T-helper 17 cell (primary cell): ENCODE data around the gene CROT. TPM values are rescaled to one million over a fixed set of nuclear protein-coding genes. Genes with fewer than 3 reads are reported as not detected.

Experiments used
- ATAC-seq: fragments of 150-1000 bp; cut with Tn5 transposase; 2 replicates; pipeline ENCODE4 v1.10.0; 2021; ENCODE audit warnings: mild to moderate bottlenecking, moderate library complexity
- DNase-seq, 3 donors: peaks; one replicate each; pipeline versions ENCODE4 v3.0.0 to v3.0.0-alpha.2; 2020 to 2021
- H3K9me3 ChIP-seq: one replicate; pipeline ENCODE4 v1.7.0; 2013; ENCODE audit warnings: low read length, mild to moderate bottlenecking; ENCODE audit not compliant: control insufficient read depth, poor library complexity, severe bottlenecking
- H3K27ac Mint-ChIP-seq: one replicate; pipeline ENCODE4 v1.8.0; 2022; ENCODE audit warnings: mild to moderate bottlenecking, moderate library complexity, mixed read lengths
- H3K27me3 Mint-ChIP-seq: one replicate; pipeline ENCODE4 v1.8.0; 2022; ENCODE audit warnings: mixed read lengths
- H3K36me3 Mint-ChIP-seq: one replicate; pipeline ENCODE4 v1.8.0; 2022; ENCODE audit warnings: low read depth, mixed read lengths
- H3K4me1 Mint-ChIP-seq: one replicate; pipeline ENCODE4 v1.8.0; 2022; ENCODE audit warnings: mild to moderate bottlenecking, mixed read lengths
- H3K4me3 Mint-ChIP-seq: one replicate; pipeline ENCODE4 v1.8.0; 2022; ENCODE audit warnings: mild to moderate bottlenecking, moderate library complexity, mixed read lengths
- total RNA-seq, 4 donors: library from RNA in 2 of 4; stranded (reverse) in 2 of 4; gene quantifications; one replicate each; pipeline ENCODE4 v1.2.3 and lab custom pipeline; 2022 to 2026

The CROT gene
- total RNA-seq, 2 donors from 2014 or later = 9.3 to 14.8 TPM

DNA sequence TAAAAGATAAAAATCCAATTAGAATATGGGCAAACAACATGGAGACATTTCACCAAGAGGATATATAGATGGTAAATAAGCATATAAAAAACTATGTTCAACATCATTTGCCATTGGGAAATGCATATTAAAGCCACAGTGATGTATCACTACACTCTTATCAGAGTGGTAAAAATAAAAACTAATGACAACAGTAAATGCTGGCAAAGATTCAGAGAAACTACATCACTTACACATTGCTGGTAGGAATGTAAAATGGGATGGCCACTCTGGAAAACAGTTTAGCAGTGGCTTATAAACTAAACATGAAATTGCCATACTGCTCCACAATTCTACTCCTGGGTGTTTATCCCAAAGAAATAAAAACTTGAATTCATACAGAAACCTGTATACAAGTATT, 59.2 kb downstream of the CROT start:
- H3K36me3 Mint-ChIP-seq = peaks cover 7% of the 10 kb centered on the region
- no peak for DNase-seq
- H3K9me3 ChIP-seq = no peaks in the 10 kb centered on the region
- H3K4me1 Mint-ChIP-seq = peaks cover 3% of the 10 kb centered on the region
- ATAC-seq = no peak
- H3K27me3 Mint-ChIP-seq = no peaks in the 10 kb centered on the region
- no peak overlapping the region for H3K4me3 Mint-ChIP-seq
- no peak overlapping the region for H3K27ac Mint-ChIP-seq

GRCh38 chr7:87411186-87411585, 65.7 kb downstream of the CROT start:
- peaks cover 2% of the 10 kb centered on the region for H3K36me3 Mint-ChIP-seq
- no peaks in the 10 kb centered on the region for H3K27me3 Mint-ChIP-seq
- no peak overlapping the region for H3K4me3 Mint-ChIP-seq
- H3K9me3 ChIP-seq = no peaks in the 10 kb centered on the region
- ATAC-seq (no peak), DNase-seq (no peak)
- no peak overlapping the region for H3K27ac Mint-ChIP-seq
- no peaks in the 10 kb centered on the region for H3K4me1 Mint-ChIP-seq

DNA sequence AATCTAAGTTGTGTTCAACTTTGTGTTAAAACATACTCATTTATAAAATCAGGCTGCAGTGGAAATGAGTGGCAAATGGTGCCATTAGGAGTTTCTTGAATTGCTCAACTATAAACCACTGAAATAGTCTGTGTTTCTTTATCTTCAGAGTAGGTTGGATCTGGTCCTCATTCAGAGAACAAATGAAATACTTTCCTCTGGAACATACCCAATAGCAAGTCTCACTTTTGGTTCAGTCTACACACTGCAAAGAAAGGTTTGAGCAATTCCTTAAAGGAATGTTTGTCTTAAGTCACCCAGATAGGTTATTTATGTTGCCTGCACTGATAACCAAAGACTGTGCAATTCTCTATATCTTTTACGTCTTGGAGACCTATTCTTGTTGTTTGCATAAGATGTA, 67.6 kb downstream of the CROT start:
- ATAC-seq (no peak), DNase-seq (no peak)
- Mint-ChIP-seq H3K36me3 (no peaks in the 10 kb centered on the region), H3K27ac (no peak overlapping the region), H3K27me3 (peaks cover 7% of the 10 kb centered on the region), H3K4me1 (no peaks in the 10 kb centered on the region), H3K4me3 (no peak overlapping the region)
- no peaks in the 10 kb centered on the region for H3K9me3 ChIP-seq

DNA sequence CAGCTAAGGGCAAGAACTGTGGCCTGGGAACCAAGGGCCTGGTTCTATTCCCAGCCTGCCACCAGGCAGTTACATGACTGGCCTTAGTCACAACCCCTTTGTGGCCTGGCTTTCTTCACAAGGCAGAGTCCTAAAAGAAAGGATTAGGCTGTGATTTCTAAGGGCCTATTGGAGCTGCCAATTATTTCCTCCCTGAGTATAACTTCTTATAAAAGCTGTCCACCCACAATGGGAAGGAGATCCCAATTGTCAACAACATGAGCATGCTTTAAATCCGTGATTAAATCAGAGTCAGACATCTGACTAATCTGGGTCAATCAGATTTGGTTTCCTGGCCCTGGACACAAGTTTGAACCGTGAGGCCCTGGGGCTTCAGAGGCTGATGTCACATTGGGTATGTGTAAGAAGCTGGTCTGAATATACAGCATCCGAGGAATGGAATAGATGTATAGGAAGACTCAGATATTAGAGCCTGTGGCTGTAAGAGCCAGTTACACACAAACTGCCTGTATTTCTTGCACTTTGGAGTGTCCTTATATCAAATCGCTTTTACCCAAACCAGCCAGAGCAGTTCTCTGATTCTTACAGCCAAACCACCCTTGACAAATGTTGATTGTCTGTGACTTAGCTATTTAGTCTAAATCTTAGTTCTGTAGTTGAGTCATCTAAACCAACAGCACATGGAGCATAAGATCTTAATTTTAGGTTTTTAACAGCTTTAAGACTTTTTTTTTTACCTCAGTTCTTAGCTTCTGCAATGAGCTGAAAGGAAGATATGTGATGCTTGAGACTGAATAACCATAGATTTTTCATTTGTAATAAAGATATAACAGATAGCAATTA, 68.7 kb downstream of the CROT start:
- no peak for ATAC-seq
- Mint-ChIP-seq H3K4me3 (no peak overlapping the region), H3K27me3 (peaks cover 9% of the 10 kb centered on the region), H3K36me3 (no peaks in the 10 kb centered on the region), H3K27ac (no peak overlapping the region), H3K4me1 (no peaks in the 10 kb centered on the region)
- H3K9me3 ChIP-seq = no peaks in the 10 kb centered on the region
- DNase-seq = no peak

DNA sequence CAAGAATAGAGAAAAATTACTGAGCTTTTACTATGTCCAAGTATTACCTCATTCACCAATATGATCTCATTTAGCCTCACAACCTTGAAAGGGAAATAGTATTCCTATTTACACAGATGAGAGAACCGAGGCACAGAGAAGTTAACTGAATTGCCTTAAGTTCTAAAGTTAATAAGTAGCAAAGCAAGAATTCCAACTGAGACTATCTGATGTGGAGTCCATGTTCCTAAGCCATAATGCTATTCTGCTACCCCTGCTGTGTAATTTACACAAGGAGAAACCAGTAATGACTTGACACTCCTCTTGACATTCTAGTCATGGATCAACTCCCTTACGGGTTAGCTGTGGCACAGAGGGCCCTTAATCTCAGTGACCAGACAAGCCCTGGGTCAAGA, 69.3 kb downstream of the CROT start:
- H3K27me3 Mint-ChIP-seq = peaks cover 9% of the 10 kb centered on the region
- no peaks in the 10 kb centered on the region for H3K36me3 Mint-ChIP-seq
- H3K9me3 ChIP-seq = no peaks in the 10 kb centered on the region
- DNase-seq (no peak), ATAC-seq (no peak)
- H3K4me3 Mint-ChIP-seq = no peak overlapping the region
- no peaks in the 10 kb centered on the region for H3K4me1 Mint-ChIP-seq
- H3K27ac Mint-ChIP-seq = no peak overlapping the region

DNA sequence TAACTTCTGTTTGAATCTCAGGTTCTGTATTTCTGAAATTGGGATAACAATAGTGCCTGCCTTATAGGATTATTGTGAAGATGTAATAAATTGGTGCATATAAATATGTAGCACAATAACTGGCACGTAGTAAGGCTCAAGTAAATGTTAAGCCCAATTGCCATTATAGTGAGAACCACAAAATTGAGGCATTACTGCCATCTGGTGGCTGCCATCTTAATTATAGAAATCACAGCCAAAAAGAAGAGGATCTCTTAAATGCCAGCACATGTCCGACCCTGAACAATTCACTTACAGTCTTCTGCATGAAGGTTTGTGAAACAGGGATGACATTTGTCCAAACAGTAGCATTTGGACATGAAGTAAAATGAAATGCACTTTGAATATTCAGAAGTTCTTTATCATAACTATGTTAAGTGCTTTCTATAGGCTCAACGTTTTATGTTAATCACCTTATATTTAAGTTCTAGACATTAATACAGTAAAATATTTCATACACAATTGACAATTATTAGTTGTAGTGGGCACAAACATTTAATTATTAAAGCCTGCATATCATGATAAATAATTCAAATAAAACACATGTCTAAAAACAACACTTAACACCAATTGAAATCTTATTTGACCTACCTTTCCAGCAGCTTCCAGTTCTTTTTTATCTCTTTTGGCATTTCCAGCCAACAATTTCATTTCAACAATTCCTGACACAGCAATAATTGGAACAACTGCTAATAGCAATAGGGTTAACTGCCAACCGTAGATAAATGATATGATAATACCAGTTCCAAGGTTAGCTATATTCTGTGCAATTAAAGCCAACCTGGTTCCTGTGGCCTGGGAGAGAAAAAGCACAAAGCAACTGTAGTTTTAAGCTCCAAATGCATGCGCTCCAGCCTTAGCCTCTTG, 71.5 kb downstream of the CROT start:
- Mint-ChIP-seq H3K4me3 (no peak overlapping the region), H3K36me3 (no peaks in the 10 kb centered on the region), H3K27me3 (peaks cover 15% of the 10 kb centered on the region), H3K4me1 (no peaks in the 10 kb centered on the region), H3K27ac (no peak overlapping the region)
- no peaks in the 10 kb centered on the region for H3K9me3 ChIP-seq
- ATAC-seq (peak; percentile 78), DNase-seq (peak; percentile 16 to 62 (median 28))

DNA sequence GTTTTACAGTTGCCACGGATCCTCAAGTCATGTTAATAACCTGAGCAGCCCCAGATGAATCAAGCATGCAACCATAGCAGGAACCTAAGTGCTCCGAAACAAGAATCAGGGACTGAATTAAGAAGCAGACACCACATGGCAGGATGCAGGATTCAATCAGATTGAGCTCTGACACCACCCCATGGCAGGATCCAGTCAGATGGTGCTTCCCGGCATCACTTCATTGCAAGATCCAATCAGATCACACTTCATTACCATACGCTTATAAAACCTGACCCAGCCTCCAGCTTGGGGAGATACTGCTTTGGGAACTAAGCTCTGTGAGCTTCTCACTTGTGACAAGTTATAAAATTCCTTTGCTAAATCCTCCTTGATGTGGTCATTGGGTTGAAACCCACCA, 74.7 kb downstream of the CROT start:
- no peak overlapping the region for H3K4me3 Mint-ChIP-seq
- DNase-seq (no peak), ATAC-seq (no peak)
- peaks cover 24% of the 10 kb centered on the region for H3K27me3 Mint-ChIP-seq
- H3K4me1 Mint-ChIP-seq = no peaks in the 10 kb centered on the region
- no peaks in the 10 kb centered on the region for H3K36me3 Mint-ChIP-seq
- H3K27ac Mint-ChIP-seq = no peak overlapping the region
- H3K9me3 ChIP-seq = no peaks in the 10 kb centered on the region

DNA sequence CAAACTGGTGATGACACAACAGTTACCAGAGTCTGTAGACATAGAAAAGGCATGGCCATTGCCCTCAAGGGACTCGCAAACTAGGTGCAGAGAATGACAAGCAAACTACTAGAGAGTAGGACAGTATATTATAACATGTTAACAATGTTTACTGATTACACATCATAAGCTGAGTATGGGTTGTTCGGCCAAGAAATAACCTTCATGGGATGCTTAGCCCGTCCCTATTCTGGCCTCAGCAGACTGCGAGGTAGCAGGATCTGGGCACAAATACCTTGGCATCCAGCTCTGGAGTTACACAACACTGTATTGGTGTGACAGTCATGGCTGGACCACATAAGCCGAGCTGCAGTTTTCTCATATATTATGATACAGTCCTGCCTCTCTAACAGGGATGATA, 78.6 kb downstream of the CROT start:
- no peaks in the 10 kb centered on the region for H3K4me1 Mint-ChIP-seq
- no peaks in the 10 kb centered on the region for H3K9me3 ChIP-seq
- no peak overlapping the region for H3K27ac Mint-ChIP-seq
- H3K36me3 Mint-ChIP-seq = no peaks in the 10 kb centered on the region
- no peak for ATAC-seq
- no peak for DNase-seq
- no peak overlapping the region for H3K4me3 Mint-ChIP-seq
- H3K27me3 Mint-ChIP-seq = peaks cover 30% of the 10 kb centered on the region

DNA sequence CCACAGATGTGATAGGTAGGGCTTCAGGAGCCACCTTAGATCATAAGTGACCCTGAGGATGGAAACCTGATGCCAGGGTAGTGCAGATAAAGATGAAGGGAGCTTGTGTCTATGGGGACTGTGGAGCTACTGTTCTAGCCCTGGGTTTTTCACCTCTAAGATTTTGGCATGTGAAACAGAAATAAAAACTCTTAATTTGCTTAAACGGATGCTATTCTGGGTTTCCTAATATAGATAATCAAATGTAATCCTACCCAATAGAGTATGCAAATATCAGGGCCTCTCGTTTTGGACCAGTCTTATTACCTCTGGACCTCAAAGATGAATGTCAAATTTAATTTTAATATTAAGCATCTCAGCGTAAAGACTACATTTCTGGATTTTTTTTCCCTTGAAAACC, 80.7 kb downstream of the CROT start:
- Mint-ChIP-seq H3K4me3 (no peak overlapping the region), H3K4me1 (no peaks in the 10 kb centered on the region), H3K36me3 (no peaks in the 10 kb centered on the region), H3K27me3 (peaks cover 31% of the 10 kb centered on the region), H3K27ac (no peak overlapping the region)
- H3K9me3 ChIP-seq = no peaks in the 10 kb centered on the region
- DNase-seq = no peak
- ATAC-seq = no peak

DNA sequence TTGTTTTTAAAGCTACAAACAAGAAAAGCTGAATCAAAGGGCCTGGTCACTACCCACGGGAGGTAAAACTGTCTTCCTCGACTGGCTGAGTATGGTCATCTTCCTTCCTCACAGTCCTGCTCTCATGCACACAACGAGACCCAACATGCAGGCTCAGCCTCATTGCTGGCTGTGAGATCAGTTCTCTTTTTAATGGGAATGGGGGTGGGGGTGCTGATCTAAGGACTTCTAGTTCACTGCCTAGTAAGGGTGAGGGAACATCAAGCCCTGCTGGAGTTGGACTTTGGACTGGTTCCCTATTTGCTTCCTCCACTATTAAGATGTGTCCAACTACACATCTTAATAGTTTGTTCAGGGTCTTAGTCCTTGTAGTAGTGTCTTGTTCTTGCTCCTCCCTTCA, 81.8 kb downstream of the CROT start:
- no peaks in the 10 kb centered on the region for H3K4me1 Mint-ChIP-seq

GRCh38 chr7:87432536-87432935, 87.1 kb downstream of the CROT start:
- no peak overlapping the region for H3K4me3 Mint-ChIP-seq
- H3K36me3 Mint-ChIP-seq = no peaks in the 10 kb centered on the region
- no peaks in the 10 kb centered on the region for H3K9me3 ChIP-seq
- DNase-seq = no peak
- H3K27me3 Mint-ChIP-seq = peaks cover 21% of the 10 kb centered on the region
- H3K27ac Mint-ChIP-seq = no peak overlapping the region
- H3K4me1 Mint-ChIP-seq = no peaks in the 10 kb centered on the region
- ATAC-seq = no peak

More for the DNA sequence above, 81.8 kb downstream of the CROT start:
- ATAC-seq (no peak), DNase-seq (no peak)
- Mint-ChIP-seq H3K27ac (no peak overlapping the region), H3K36me3 (no peaks in the 10 kb centered on the region), H3K27me3 (peaks cover 33% of the 10 kb centered on the region), H3K4me3 (no peak overlapping the region)
- H3K9me3 ChIP-seq = no peaks in the 10 kb centered on the region

- Mint-ChIP-seq H3K4me3 (no peak overlapping the region), H3K36me3 (no peaks in the 10 kb centered on the region), H3K27me3 (peaks cover 9% of the 10 kb centered on the region), H3K27ac (peak overlapping the region; percentile 24), H3K4me1 (no peaks in the 10 kb centered on the region)
- no peaks in the 10 kb centered on the region for H3K9me3 ChIP-seq
- ATAC-seq (no peak), DNase-seq (no peak)
Observed at GRCh38 chr7:87435546-87435945, 90.1 kb downstream of the CROT start.

GRCh38 chr7:87445897-87446296, 100.4 kb downstream of the CROT start:
- H3K4me3 Mint-ChIP-seq = no peak overlapping the region
- ATAC-seq = no peak

More at GRCh38 chr7:87445897-87446296, 100.4 kb downstream of the CROT start:
- H3K27me3 Mint-ChIP-seq = peaks cover 24% of the 10 kb centered on the region
- H3K4me1 Mint-ChIP-seq = peaks cover 2% of the 10 kb centered on the region
- peaks cover 2% of the 10 kb centered on the region for H3K36me3 Mint-ChIP-seq
- no peak overlapping the region for H3K27ac Mint-ChIP-seq
- DNase-seq = no peak
- no peaks in the 10 kb centered on the region for H3K9me3 ChIP-seq
